ENCODE measurements around the gene NVL. TPM values are rescaled to one million over a fixed set of nuclear protein-coding genes. Genes with fewer than 3 reads are reported as not detected.

Gene NVL
- total and polyA plus RNA-seq, 2 of the 4 experiments (the other 2 are of a cell fraction), result 16.5 to 18.4 TPM

DNA sequence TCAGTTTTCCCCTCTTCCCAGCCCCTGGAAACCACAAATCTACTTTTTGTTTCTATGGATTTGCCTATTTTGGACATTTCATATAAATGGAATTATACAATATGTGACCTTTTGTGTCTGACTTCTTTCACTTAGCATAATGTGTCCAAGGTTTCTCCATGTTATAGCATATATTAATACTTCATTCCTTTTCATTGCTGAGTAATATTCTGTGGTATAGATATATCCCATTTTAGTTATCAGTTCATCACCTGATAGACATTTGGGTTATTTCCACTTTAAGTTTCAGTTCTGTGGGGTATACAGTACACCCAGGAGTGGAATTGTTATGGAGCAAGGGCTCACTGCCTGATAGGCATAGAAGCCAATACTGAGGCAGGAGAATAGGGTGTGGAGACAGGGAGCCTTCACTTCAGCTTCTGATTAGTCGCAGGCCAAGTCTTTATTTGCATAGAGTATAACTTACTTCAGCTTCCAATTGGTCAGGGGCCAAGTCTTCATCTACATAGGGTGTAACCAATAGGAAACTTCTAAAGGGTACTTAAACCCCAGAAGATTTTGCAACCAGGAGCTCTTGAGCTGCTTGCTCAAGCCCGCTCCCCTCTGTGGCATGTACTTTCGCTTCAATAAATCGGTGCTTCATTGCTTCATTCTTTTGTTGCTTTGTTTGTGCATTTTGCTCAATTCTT, 8.3 kb upstream of the NVL start:
- Histone ChIP-seq H4K5ac (ENCODE audit: low read depth, low read length) (no peak overlapping the region), H3K4me2 (ENCODE audit: low read depth, low read length) (no peak overlapping the region), H2BK15ac (ENCODE audit: low read depth, low read length) (no peak overlapping the region), H2BK5ac (ENCODE audit: low read depth, low read length, poor library complexity, severe bottlenecking) (no peak overlapping the region), H4K20me1 (ENCODE audit: insufficient read depth, low read length) (no peaks in the 10 kb centered on the region), H3K9me3 (ENCODE audit: control insufficient read depth, insufficient read depth, low read length) (peaks cover 6% of the 10 kb centered on the region), H2AK9ac (replicated peaks; ENCODE audit: low read depth, low read length, poor library complexity) (no peak overlapping the region), H2BK120ac (ENCODE audit: low read depth, low read length) (no peak overlapping the region), H3K27me3 (ENCODE audit: control insufficient read depth, insufficient read depth, low read length) (no peaks in the 10 kb centered on the region), H2AK5ac (ENCODE audit: low read depth, low read length) (no peak overlapping the region), H3K56ac (ENCODE audit: extremely low read depth, insufficient read depth, low read length) (no peak overlapping the region), H3K18ac (ENCODE audit: low read depth, low read length) (no peak overlapping the region), H3K23ac (ENCODE audit: low read depth, low read length) (no peak overlapping the region), H3K4me1 (ENCODE audit: control insufficient read depth, insufficient read depth, low read length) (no peaks in the 10 kb centered on the region; the same call in 1 of the 2 replicates), H2BK20ac (ENCODE audit: low read depth, low read length) (no peak overlapping the region), H3K9ac (ENCODE audit: low read depth, low read length) (no peak overlapping the region), H3K27ac (ENCODE audit: insufficient read depth, low read length) (no peak overlapping the region), H3K36me3 (ENCODE audit: control insufficient read depth, insufficient read depth, low read length) (no peaks in the 10 kb centered on the region), H4K91ac (ENCODE audit: insufficient read depth, low read depth, low read length) (no peak overlapping the region), H3K9me1 (ENCODE audit: insufficient read depth, low read length) (no peaks in the 10 kb centered on the region), H2AFZ (replicated peaks; ENCODE audit: low read length, poor library complexity) (no peak overlapping the region), H3K79me1 (ENCODE audit: low read depth in 1 of 2, low read length in 2 of 2) (no peaks in the 10 kb centered on the region), H3K4me3 (ENCODE audit: insufficient read depth, low read depth, low read length) (no peak overlapping the region), H3K4ac (ENCODE audit: low read depth, low read length) (no peak overlapping the region), H4K8ac (ENCODE audit: low read depth in 2 of 2, low read length in 2 of 2) (no peak overlapping the region), H3K14ac (replicated peaks; ENCODE audit: low read depth, low read length) (no peak overlapping the region)
- in situ Hi-C loops (cut with MboI; ENCODE audit: low sequenced_read_pairs) (no loop called here), intact Hi-C loops (cut with micrococcal nuclease) (no loop called here), dilution Hi-C loops (cut with HindIII; ENCODE audit: low sequenced_read_pairs, unreplicated experiment) (no loop called here)
- ATAC-seq (ENCODE audit: low read depth) (no peak), DNase-seq (no peak)
- ChIA-PET POLR2A (ENCODE audit: unreplicated experiment) (no interaction called here), CTCF (no interaction called here)
- no peak for TF ChIP-seq CHD1 (IDR thresholded peaks at IDR 0.05; ENCODE audit: low read depth, low read length)
- 91% methylated on average over 3 of the region's 4 CpGs; no CpG with 5 or more reads in 1 of the 2 experiments for WGBS, 2 experiments (ENCODE audit: extremely low coverage in 2 of 2, insufficient read length in 1 of 2)
- no TSS peak for BruUV-seq (replicated peaks)

All from IMR-90 (cell line).